Vagina (tissue), 2 donors: ENCODE measurements around the gene THBS3. TPM values are rescaled to one million over a fixed set of nuclear protein-coding genes. Genes with fewer than 3 reads are reported as not detected.

Source experiments
- DNase-seq, 2 donors: peaks; one replicate each; pipeline ENCODE4 v3.0.0-alpha.2; 2017; ENCODE audit errors: extremely low spot score in 2 of 2
- H3K27ac ChIP-seq: fragments of 200-600 bp; sonication (generic); one replicate; pipeline ENCODE4 v1.5.1; 2019
- H3K27me3 ChIP-seq: fragments of 200-600 bp; sonication (generic); one replicate; pipeline ENCODE4 v1.5.1; 2019
- H3K36me3 ChIP-seq, 2 donors: fragments of 200-600 bp; sonication (generic); one replicate each; pipeline ENCODE4 v1.5.1; 2017 to 2019
- H3K4me1 ChIP-seq: fragments of 200-600 bp; sonication (generic); one replicate; pipeline ENCODE4 v1.5.1; 2019
- H3K4me3 ChIP-seq, 2 donors: fragments of 200-600 bp; sonication (generic); 1 replicate in 1 of 2; 2 replicates in 1 of 2; pipeline ENCODE4 v1.5.1; 2016 to 2019
- H3K9me3 ChIP-seq: fragments of 200-600 bp; sonication (generic); one replicate; pipeline ENCODE4 v1.5.1; 2019
- CTCF ChIP-seq, 3 experiments: fragments of 450-650 bp in 2 of 3; fragments of 200-600 bp in 1 of 3; sonication (generic) in 1 of 3; IDR thresholded peaks; one replicate each; pipeline ENCODE4 v1.5.1; 2017 to 2019; ENCODE audit warnings: antibody characterized with exemption in 3 of 3, mild to moderate bottlenecking in 2 of 3, moderate library complexity in 2 of 3
- POLR2A ChIP-seq, 2 donors: fragments of 450-650 bp; IDR thresholded peaks; one replicate each; pipeline ENCODE4 v1.6.1; 2017; ENCODE audit warnings: antibody characterized with exemption in 2 of 2, mild to moderate bottlenecking in 2 of 2, moderate library complexity in 2 of 2
- POLR2AphosphoS5 ChIP-seq, 2 donors: sonication (generic); formaldehyde crosslinking; IDR thresholded peaks; one replicate each; pipeline ENCODE4 v1.9.0; 2017; ENCODE audit warnings: antibody characterized with exemption in 2 of 2, mild to moderate bottlenecking in 2 of 2, low read depth in 1 of 2; ENCODE audit not compliant: insufficient read depth in 1 of 2
- intact Hi-C: fragments of 100-400 bp; cut with DNase I; formaldehyde crosslinking; loops from one replicate; pipeline ENCODE4 v1.15.1; 2023
- total RNA-seq: library from RNA; depleted of rRNA; stranded (reverse); fragments of >200 nt; gene quantifications from one replicate; pipeline ENCODE4 v1.2.3, GENCODE V29; 2016

Gene THBS3
- total RNA-seq, 1 donor from 2014 or later: 27.3 TPM

GRCh38 chr1:155174324-155175280 is 33.1 kb downstream of the THBS3 start:
- Histone ChIP-seq H3K9me3 (no peaks in the 10 kb centered on the region), H3K4me3 (peak overlapping the region; percentile 88 to 90), H3K27me3 (no peaks in the 10 kb centered on the region), H3K27ac (peak overlapping the region; percentile 3), H3K4me1 (peaks cover 38% of the 10 kb centered on the region), H3K36me3 (peaks cover 0 to 3% of the 10 kb centered on the region in 2 donors)
- TF ChIP-seq POLR2A (IDR thresholded peaks at IDR 0.05) (no peak), POLR2AphosphoS5 (IDR thresholded peaks at IDR 0.05; ENCODE audit: insufficient read depth in 1 of 2, low read depth in 1 of 2) (no peak), CTCF (IDR thresholded peaks at IDR 0.05) (no peak)
- peak; percentile 84 to 91 for DNase-seq
- intact Hi-C loops: loop anchor here (5.0 kb wide), 1 partner anchor 53 kb away; no protein-coding TSS in a partner anchor

GRCh38 chr1:155173478-155174323 is 34.0 kb downstream of the THBS3 start, which contains the start of gene TRIM46:
TRIM46 (plus strand) TSS chr1:155173849; CDS start chr1:155173967, 118 bp downstream.
- intact Hi-C loops: no loop called here
- no peaks in the 10 kb centered on the region for H3K9me3 ChIP-seq
- H3K27ac ChIP-seq: peak within 1 kb of the TSS; percentile 94
- H3K27me3 ChIP-seq: no peaks in the 10 kb centered on the region
- H3K4me3 ChIP-seq: peak within 1 kb of the TSS; percentile 88 to 90
- peaks cover 0 to 12% of the 10 kb centered on the region in 2 donors for H3K36me3 ChIP-seq
- TF ChIP-seq POLR2AphosphoS5 (IDR thresholded peaks at IDR 0.05; ENCODE audit: insufficient read depth in 1 of 2, low read depth in 1 of 2) (no peak), CTCF (IDR thresholded peaks at IDR 0.05) (no peak), POLR2A (IDR thresholded peaks at IDR 0.05) (no peak)
- peak; percentile 85 to 91 for DNase-seq
- H3K4me1 ChIP-seq: peaks cover 38% of the 10 kb centered on the region

GRCh38 chr1:155172732-155173477 is 34.8 kb downstream of the THBS3 start, which contains the start of gene KRTCAP2:
KRTCAP2 (minus strand) TSS chr1:155173304; CDS start chr1:155173224, 80 bp downstream.
- DNase-seq: peak; percentile 96 to 97
- peaks cover 39% of the 10 kb centered on the region for H3K4me1 ChIP-seq
- no peaks in the 10 kb centered on the region for H3K27me3 ChIP-seq
- intact Hi-C loops: no loop called here
- H3K36me3 ChIP-seq: peaks cover 0 to 13% of the 10 kb centered on the region in 2 donors
- no peaks in the 10 kb centered on the region for H3K9me3 ChIP-seq
- H3K4me3 ChIP-seq: peak within 1 kb of the TSS; percentile 88 to 90
- H3K27ac ChIP-seq: peak within 1 kb of the TSS; percentile 94
- TF ChIP-seq CTCF (IDR thresholded peaks at IDR 0.05): peak; percentile 87 to 95 (median 92)
- TF ChIP-seq POLR2A (IDR thresholded peaks at IDR 0.05): peak in 1 of 2 donors; percentile 8
- TF ChIP-seq POLR2AphosphoS5 (IDR thresholded peaks at IDR 0.05; ENCODE audit: insufficient read depth in 1 of 2, low read depth in 1 of 2): peak; percentile 83 to 97

- Histone ChIP-seq H3K27me3 (no peaks in the 10 kb centered on the region), H3K9me3 (no peaks in the 10 kb centered on the region), H3K4me1 (peaks cover 45% of the 10 kb centered on the region), H3K27ac (peak overlapping the region; percentile 94), H3K36me3 (peaks cover 0 to 13% of the 10 kb centered on the region in 2 donors), H3K4me3 (peak overlapping the region; percentile 88 to 90)
- TF ChIP-seq CTCF (IDR thresholded peaks at IDR 0.05): no peak
- no peak for TF ChIP-seq POLR2AphosphoS5 (IDR thresholded peaks at IDR 0.05; ENCODE audit: insufficient read depth in 1 of 2, low read depth in 1 of 2)
- no peak for TF ChIP-seq POLR2A (IDR thresholded peaks at IDR 0.05)
- intact Hi-C loops: no loop called here
- DNase-seq: peak; percentile 12 to 62
Observed at GRCh38 chr1:155171836-155172731, 35.6 kb downstream of the THBS3 start.
